Measurements from ENCODE around the gene ARHGEF19. TPM values are rescaled to one million over a fixed set of nuclear protein-coding genes. Genes with fewer than 3 reads are reported as not detected.
A peak's percentile ranks its signal among the peaks of the same experiment; 100 is the strongest.

Gene ARHGEF19
- total and polyA plus RNA-seq, 2 experiments from 2014 or later: 8.6 to 14.2 TPM

DNA sequence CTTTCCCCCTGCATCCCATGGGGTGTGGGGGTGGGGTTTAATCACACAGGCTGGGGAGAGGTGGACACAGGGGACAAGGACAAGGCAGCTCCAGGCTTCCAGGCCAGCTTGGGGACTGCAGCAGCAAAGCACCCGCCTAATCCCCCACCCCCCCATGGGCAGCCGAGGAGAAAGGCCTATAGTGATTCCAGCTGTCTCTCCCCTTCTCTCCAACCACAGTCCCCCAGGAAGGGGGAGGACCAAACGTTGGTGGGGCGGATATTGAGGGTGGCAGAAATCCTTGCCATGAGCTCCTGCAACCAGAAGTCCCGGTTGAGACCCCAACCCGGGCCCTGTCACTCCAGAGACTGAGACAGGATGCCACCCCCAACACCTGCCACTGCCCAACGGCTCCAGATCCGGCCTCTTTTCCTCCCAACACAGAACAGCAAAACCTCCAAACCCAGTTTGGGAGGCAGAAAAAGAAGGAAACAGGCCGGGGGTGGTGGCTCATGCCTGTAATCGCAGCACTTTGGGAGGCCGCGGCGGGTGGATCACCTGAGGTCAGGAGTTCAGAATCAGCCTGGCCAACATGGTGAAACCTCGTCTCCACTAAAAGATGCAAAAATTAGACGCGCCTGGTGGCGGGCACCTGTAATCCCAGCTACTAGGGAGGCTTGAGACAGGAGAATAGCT, 58.3 kb downstream of the ARHGEF19 start:
- Histone ChIP-seq H3K4me1 (ENCODE audit: insufficient read depth) (peaks cover 42% of the 10 kb centered on the region), H3K9ac (peak overlapping the region; percentile 60), H4K20me1 (ENCODE audit: insufficient read depth) (no peaks in the 10 kb centered on the region), H2AFZ (no peak overlapping the region), H3K79me2 (ENCODE audit: insufficient read depth) (peaks cover 57% of the 10 kb centered on the region), H3K9me2 (ENCODE audit: insufficient read depth) (no peaks in the 10 kb centered on the region), H3F3A (ENCODE audit: insufficient read depth) (peaks cover 21% of the 10 kb centered on the region), H3K9me3 (ENCODE audit: low read depth) (no peaks in the 10 kb centered on the region), H3K4me3 (peak overlapping the region; percentile 86), H3K27ac (peak overlapping the region; percentile 14; the same call in 1 of the 2 replicates), H3K27me3 (replicated peaks; ENCODE audit: insufficient read depth) (no peaks in the 10 kb centered on the region), H3K36me3 (ENCODE audit: low read depth) (peaks cover 5% of the 10 kb centered on the region; the same call in 1 of the 2 replicates), H3K4me2 (ENCODE audit: unreplicated experiment) (peak overlapping the region; percentile 86)
- WGBS, 2 experiments (ENCODE audit: low coverage in 1 of 2, low lambda C conversion rate in 2 of 2, missing lambda C conversion rate in 2 of 2): 39 to 46% methylated on average over 15 to 17 of the region's 17 CpGs
- DNase-seq: no peak
- no peak for TF ChIP-seq EZH2 (IDR thresholded peaks at IDR 0.05; ENCODE audit: insufficient read depth, poor library complexity, severe bottlenecking)
- no peak for TF ChIP-seq EZH2phosphoT487 (IDR thresholded peaks at IDR 0.05; ENCODE audit: insufficient read depth, low read depth)
- in situ Hi-C loops (cut with MboI): no loop called here

DNA sequence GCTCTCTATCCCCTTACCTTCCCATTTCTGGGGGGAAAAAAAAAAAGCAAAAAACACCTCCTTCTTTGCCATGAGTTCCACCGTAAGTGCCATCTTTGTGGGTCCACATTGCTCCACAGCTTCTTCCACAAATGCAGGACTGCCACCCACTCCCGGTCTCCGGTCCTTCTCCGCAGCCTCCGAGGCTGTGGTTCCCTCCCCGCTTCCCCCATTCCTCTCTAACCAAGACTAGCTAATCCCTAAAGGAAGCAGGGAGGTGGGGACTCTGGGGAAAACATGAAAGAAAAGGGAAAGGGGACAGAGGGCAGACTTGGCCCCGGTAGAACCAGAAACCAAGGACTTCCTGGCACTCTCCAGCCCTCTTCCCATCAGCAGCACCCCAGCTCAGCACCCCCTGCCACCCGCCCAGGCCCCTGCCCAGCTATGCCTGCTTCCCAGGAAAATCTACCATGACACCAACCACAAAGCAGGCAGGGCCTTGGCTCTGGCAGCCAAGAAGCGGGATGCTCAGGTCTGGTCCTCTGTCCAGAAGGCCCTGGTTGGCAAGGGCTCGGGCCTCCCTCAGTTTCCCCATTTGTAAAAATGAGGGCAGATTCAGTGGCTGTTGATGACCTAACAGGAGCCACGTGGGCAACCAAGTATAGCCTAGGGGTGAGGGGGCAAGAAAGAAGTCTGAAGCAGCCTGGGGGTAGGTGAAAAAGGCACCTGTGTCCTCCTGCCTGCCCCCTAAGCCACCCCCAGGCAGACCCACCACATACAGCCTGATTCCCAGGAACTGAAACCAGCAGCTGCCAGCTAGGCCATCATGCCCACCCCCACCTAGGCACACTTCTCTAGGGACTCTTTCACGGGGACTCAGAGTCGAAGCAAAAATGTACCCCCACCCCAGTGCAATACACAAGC, 59.1 kb downstream of the ARHGEF19 start:
- Histone ChIP-seq H3K4me1 (ENCODE audit: insufficient read depth) (peaks cover 42% of the 10 kb centered on the region), H3K36me3 (ENCODE audit: low read depth) (peaks cover 13% of the 10 kb centered on the region; the same call in 1 of the 2 replicates), H3K9me3 (ENCODE audit: low read depth) (no peaks in the 10 kb centered on the region), H3F3A (ENCODE audit: insufficient read depth) (peaks cover 21% of the 10 kb centered on the region), H3K4me2 (ENCODE audit: unreplicated experiment) (peak overlapping the region; percentile 86), H3K9ac (peak overlapping the region; percentile 60), H3K27ac (no peak overlapping the region), H3K9me2 (ENCODE audit: insufficient read depth) (no peaks in the 10 kb centered on the region), H3K79me2 (ENCODE audit: insufficient read depth) (peaks cover 64% of the 10 kb centered on the region), H3K27me3 (replicated peaks; ENCODE audit: insufficient read depth) (no peaks in the 10 kb centered on the region), H3K4me3 (peak overlapping the region; percentile 86), H2AFZ (no peak overlapping the region), H4K20me1 (ENCODE audit: insufficient read depth) (no peaks in the 10 kb centered on the region)
- DNase-seq: no peak
- TF ChIP-seq EZH2 (IDR thresholded peaks at IDR 0.05; ENCODE audit: insufficient read depth, poor library complexity, severe bottlenecking): no peak
- in situ Hi-C loops (cut with MboI): no loop called here
- WGBS, 2 experiments (ENCODE audit: low coverage in 1 of 2, low lambda C conversion rate in 2 of 2, missing lambda C conversion rate in 2 of 2): 90 to 92% methylated on average over 12 to 13 of the region's 13 CpGs

DNA sequence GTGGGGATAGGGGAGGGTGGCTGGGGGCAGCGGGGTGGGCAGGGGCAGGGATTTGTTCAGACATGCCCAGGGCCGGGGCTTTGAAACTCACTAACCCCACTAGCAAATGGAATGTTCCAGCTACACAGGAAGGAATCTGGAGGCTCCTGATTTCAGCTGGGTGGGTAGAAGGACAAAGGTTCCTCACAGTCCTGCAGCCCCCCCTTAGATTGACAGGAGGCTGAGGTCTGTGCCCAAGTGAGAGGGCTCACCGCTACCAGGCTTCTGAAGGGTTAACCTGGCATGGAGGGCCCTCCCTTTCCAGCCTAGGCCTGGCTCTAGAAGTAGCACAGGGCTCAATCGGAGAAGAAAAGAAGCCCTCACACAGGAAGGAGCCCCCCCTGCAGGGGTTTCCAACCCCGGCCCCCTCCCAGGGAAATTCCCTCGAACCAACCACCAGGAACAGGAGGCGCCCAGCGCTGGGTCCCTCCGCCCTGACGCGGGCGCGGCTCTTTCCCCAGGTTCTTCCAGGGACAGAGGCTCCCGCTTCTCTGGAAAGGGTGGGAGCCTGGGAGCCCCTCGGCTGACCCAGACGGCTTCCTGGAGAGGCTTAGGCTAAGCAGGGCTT, 59.9 kb downstream of the ARHGEF19 start:
- 92 to 93% methylated on average over 14 to 16 of the region's 16 CpGs for WGBS, 2 experiments (ENCODE audit: low coverage in 1 of 2, low lambda C conversion rate in 2 of 2, missing lambda C conversion rate in 2 of 2)
- TF ChIP-seq EZH2phosphoT487 (IDR thresholded peaks at IDR 0.05; ENCODE audit: insufficient read depth, low read depth) (no peak), EZH2 (IDR thresholded peaks at IDR 0.05; ENCODE audit: insufficient read depth, poor library complexity, severe bottlenecking) (no peak)
- no peaks in the 10 kb centered on the region for H4K20me1 ChIP-seq (ENCODE audit: insufficient read depth)
- H3K9me2 ChIP-seq (ENCODE audit: insufficient read depth): no peaks in the 10 kb centered on the region
- peak overlapping the region; percentile 86; the same call in 1 of the 2 replicates for H3K4me3 ChIP-seq
- H3K27ac ChIP-seq: no peak overlapping the region
- peaks cover 20% of the 10 kb centered on the region for H3F3A ChIP-seq (ENCODE audit: insufficient read depth)
- no peak overlapping the region for H3K9ac ChIP-seq
- no peak for DNase-seq
- peaks cover 21% of the 10 kb centered on the region; the same call in 1 of the 2 replicates for H3K36me3 ChIP-seq (ENCODE audit: low read depth)
- H3K4me1 ChIP-seq (ENCODE audit: insufficient read depth): peaks cover 46% of the 10 kb centered on the region
- H3K27me3 ChIP-seq (replicated peaks; ENCODE audit: insufficient read depth): no peaks in the 10 kb centered on the region
- H3K4me2 ChIP-seq (ENCODE audit: unreplicated experiment): peak overlapping the region; percentile 33
- no peaks in the 10 kb centered on the region for H3K9me3 ChIP-seq (ENCODE audit: low read depth)
- in situ Hi-C loops (cut with MboI): no loop called here
- H2AFZ ChIP-seq: no peak overlapping the region
- H3K79me2 ChIP-seq (ENCODE audit: insufficient read depth): peaks cover 72% of the 10 kb centered on the region

DNA sequence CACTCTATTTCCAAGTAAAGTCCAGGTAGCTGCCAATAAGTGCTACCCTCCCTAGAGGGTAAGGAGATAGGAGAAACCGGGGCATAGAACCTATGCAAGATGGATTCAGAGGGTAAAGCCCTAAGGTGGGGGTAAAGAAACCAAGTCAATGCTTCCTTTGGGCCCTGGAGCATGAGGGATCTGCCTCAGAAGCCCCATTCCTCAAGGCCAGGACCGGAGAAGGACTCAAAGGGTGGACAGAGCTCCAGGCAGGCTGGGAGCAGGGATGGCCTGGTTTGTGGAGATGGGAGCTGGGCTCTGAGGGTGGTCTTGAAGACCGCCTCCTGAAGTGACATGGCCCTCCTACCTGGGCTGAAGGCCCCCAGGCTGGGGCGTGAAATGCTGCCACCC, 60.5 kb downstream of the ARHGEF19 start:
- H3K4me2 ChIP-seq (ENCODE audit: unreplicated experiment): no peak overlapping the region
- no peaks in the 10 kb centered on the region for H3K27me3 ChIP-seq (replicated peaks; ENCODE audit: insufficient read depth)
- no peak overlapping the region for H2AFZ ChIP-seq
- no peak overlapping the region for H3K27ac ChIP-seq
- H3K9ac ChIP-seq: no peak overlapping the region
- peaks cover 76% of the 10 kb centered on the region for H3K79me2 ChIP-seq (ENCODE audit: insufficient read depth)
- H3K9me3 ChIP-seq (ENCODE audit: low read depth): no peaks in the 10 kb centered on the region
- peaks cover 24% of the 10 kb centered on the region; the same call in 1 of the 2 replicates for H3K36me3 ChIP-seq (ENCODE audit: low read depth)
- H3F3A ChIP-seq (ENCODE audit: insufficient read depth): peaks cover 20% of the 10 kb centered on the region
- no peak overlapping the region for H3K4me3 ChIP-seq
- in situ Hi-C loops (cut with MboI): no loop called here
- no peaks in the 10 kb centered on the region for H4K20me1 ChIP-seq (ENCODE audit: insufficient read depth)
- no peaks in the 10 kb centered on the region for H3K9me2 ChIP-seq (ENCODE audit: insufficient read depth)
- TF ChIP-seq EZH2 (IDR thresholded peaks at IDR 0.05; ENCODE audit: insufficient read depth, poor library complexity, severe bottlenecking) (no peak), EZH2phosphoT487 (IDR thresholded peaks at IDR 0.05; ENCODE audit: insufficient read depth, low read depth) (no peak)
- H3K4me1 ChIP-seq (ENCODE audit: insufficient read depth): peaks cover 52% of the 10 kb centered on the region
- WGBS, 2 experiments (ENCODE audit: low coverage in 1 of 2, low lambda C conversion rate in 2 of 2, missing lambda C conversion rate in 2 of 2): 90 to 97% methylated on average over 4 of the region's 4 CpGs
- DNase-seq: no peak

Measured in GM23248 (cell line).